HCT116 (cell line): ENCODE results near the gene ILF2.

ENCODE experiments used
- EZH2 ChIP-seq: fragments of 200-600 bp; sonication (generic); IDR thresholded peaks from 2 replicates; pipeline ENCODE4 v1.6.1; 2017; ENCODE audit warnings: antibody characterized with exemption, mixed run types
- POLR2A ChIP-seq: IDR thresholded peaks from 2 replicates; pipeline ENCODE4 v1.7.0; 2011; ENCODE audit warnings: borderline replicate concordance; ENCODE audit not compliant: insufficient read depth, insufficient read length; ENCODE audit errors: extremely low read depth
- POLR2AphosphoS5 ChIP-seq: IDR thresholded peaks from 2 replicates; pipeline ENCODE4 v1.6.1; 2011; ENCODE audit warnings: mild to moderate bottlenecking, low read depth, low read length, moderate library complexity
- SP1 ChIP-seq: IDR thresholded peaks from 2 replicates; pipeline ENCODE4 v1.6.1; 2012; ENCODE audit warnings: low read depth
- YY1 ChIP-seq: IDR thresholded peaks from 2 replicates; pipeline ENCODE4 v1.6.1; 2011; ENCODE audit warnings: low read length, low read depth, moderate library complexity, mild to moderate bottlenecking; ENCODE audit not compliant: insufficient replicate concordance; ENCODE audit errors: extremely low read depth
- ZNF274 ChIP-seq: fragments of 200-500 bp; sonication (Bioruptor generic); IDR thresholded peaks from 2 replicates; pipeline ENCODE4 v1.6.1; 2014; ENCODE audit warnings: mild to moderate bottlenecking, low read depth, low read length, inconsistent platforms
- TF ChIP-seq, protein P1 (sequence below), 3 experiments: fragments of 200-600 bp in 1 of 3; sonication (generic) in 1 of 3; IDR thresholded peaks in 2 of 3; conservative IDR thresholded peaks in 1 of 3; 2 replicates each; pipeline ENCODE4 v1.5.1; 2012 to 2017; ENCODE audit warnings: low read depth in 2 of 3, low read length in 2 of 3, antibody characterized with exemption in 1 of 3, borderline replicate concordance in 1 of 3, control low read depth in 1 of 3, mild to moderate bottlenecking in 1 of 3, mixed read lengths in 1 of 3, mixed run types in 1 of 3, moderate library complexity in 1 of 3; ENCODE audit not compliant: insufficient read depth in 1 of 3
- TF ChIP-seq, protein P2 (sequence below): IDR thresholded peaks from 2 replicates; pipeline ENCODE4 v1.6.1; 2012; ENCODE audit warnings: low read depth

DNA sequence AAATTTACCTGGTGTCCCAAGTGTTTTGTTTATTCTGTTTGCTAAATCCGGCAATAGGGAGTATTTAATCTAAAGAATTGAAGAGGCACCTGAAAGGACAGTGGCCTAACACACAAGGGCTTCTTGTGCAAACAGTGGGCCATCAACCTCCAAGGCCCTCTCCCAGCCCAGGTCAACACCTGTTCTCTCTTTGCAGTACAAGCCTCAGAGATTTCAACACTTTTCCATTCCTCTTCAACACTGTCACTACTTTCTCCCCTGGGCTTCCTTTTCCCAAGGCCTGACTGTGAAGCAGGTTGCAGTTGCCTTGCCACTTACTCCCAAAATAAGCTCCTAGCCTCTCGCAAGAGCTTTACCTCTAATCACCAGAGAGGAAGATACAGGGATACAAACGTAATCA lies 15.5 kb downstream of the ILF2 start:
- TF ChIP-seq ZNF274: no peak
- no peak for TF ChIP-seq YY1
- no peak for TF ChIP-seq POLR2AphosphoS5
- TF ChIP-seq, protein P1, sequence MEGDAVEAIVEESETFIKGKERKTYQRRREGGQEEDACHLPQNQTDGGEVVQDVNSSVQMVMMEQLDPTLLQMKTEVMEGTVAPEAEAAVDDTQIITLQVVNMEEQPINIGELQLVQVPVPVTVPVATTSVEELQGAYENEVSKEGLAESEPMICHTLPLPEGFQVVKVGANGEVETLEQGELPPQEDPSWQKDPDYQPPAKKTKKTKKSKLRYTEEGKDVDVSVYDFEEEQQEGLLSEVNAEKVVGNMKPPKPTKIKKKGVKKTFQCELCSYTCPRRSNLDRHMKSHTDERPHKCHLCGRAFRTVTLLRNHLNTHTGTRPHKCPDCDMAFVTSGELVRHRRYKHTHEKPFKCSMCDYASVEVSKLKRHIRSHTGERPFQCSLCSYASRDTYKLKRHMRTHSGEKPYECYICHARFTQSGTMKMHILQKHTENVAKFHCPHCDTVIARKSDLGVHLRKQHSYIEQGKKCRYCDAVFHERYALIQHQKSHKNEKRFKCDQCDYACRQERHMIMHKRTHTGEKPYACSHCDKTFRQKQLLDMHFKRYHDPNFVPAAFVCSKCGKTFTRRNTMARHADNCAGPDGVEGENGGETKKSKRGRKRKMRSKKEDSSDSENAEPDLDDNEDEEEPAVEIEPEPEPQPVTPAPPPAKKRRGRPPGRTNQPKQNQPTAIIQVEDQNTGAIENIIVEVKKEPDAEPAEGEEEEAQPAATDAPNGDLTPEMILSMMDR (IDR thresholded peaks at IDR 0.05 in 2 of 3, conservative IDR thresholded peaks at IDR 0.05 in 1 of 3; ENCODE audit: borderline replicate concordance in 1 of 3, insufficient read depth in 1 of 3, low read depth in 2 of 3, low read length in 2 of 3): no peak
- TF ChIP-seq POLR2A: no peak
- no peak for TF ChIP-seq EZH2
- TF ChIP-seq, protein P2, sequence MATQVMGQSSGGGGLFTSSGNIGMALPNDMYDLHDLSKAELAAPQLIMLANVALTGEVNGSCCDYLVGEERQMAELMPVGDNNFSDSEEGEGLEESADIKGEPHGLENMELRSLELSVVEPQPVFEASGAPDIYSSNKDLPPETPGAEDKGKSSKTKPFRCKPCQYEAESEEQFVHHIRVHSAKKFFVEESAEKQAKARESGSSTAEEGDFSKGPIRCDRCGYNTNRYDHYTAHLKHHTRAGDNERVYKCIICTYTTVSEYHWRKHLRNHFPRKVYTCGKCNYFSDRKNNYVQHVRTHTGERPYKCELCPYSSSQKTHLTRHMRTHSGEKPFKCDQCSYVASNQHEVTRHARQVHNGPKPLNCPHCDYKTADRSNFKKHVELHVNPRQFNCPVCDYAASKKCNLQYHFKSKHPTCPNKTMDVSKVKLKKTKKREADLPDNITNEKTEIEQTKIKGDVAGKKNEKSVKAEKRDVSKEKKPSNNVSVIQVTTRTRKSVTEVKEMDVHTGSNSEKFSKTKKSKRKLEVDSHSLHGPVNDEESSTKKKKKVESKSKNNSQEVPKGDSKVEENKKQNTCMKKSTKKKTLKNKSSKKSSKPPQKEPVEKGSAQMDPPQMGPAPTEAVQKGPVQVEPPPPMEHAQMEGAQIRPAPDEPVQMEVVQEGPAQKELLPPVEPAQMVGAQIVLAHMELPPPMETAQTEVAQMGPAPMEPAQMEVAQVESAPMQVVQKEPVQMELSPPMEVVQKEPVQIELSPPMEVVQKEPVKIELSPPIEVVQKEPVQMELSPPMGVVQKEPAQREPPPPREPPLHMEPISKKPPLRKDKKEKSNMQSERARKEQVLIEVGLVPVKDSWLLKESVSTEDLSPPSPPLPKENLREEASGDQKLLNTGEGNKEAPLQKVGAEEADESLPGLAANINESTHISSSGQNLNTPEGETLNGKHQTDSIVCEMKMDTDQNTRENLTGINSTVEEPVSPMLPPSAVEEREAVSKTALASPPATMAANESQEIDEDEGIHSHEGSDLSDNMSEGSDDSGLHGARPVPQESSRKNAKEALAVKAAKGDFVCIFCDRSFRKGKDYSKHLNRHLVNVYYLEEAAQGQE: no peak
- TF ChIP-seq SP1: no peak
